ENCODE data around the gene CCDC3.
"Not testable (repeated sequence)": the region's sequence is repeated elsewhere in the genome, so short reads cannot be mapped to it uniquely, and the experiment has no call there.

The CCDC3 gene

DNA sequence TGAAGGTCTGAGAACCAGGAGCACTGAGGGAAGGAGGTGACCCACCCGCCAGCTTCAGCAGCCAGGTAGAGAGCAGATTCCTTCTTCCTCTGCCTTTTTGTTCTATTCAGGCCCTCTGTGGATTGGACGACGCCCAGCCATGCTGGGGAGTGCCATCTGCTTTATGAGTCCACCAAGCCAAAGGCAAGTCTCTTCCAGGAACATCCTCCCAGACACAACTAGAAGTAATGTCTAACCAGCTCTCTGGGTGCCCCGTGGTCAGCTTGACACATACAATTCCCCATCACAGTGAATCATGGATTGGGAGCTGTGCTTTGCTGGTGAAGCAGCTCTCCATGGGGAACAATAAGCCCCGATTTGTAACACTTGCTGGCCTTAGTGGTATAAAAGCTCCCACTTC is 125.2 kb downstream of the CCDC3 start:
- no peak for DNase-seq

DNA sequence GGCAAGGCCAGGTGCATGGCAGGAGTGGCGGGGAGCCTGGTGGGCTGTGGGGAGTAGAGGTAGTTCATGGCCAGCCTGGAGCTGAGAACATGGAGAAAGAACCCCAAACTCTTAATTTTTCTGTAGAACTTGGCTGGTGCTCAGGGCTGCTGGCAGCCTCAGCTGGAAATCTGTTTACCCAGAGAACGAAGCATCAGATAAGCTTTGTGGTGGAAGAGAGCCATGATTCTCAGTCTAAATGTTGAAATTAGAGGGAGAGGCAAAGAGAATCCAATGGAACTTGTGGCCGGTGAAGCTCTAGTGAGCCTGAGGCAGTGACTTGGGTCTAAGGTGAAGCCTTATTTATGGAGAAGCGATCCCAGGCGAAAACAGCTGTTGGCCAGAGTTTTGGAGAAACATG is 126.4 kb downstream of the CCDC3 start:
- no peak for DNase-seq

DNA sequence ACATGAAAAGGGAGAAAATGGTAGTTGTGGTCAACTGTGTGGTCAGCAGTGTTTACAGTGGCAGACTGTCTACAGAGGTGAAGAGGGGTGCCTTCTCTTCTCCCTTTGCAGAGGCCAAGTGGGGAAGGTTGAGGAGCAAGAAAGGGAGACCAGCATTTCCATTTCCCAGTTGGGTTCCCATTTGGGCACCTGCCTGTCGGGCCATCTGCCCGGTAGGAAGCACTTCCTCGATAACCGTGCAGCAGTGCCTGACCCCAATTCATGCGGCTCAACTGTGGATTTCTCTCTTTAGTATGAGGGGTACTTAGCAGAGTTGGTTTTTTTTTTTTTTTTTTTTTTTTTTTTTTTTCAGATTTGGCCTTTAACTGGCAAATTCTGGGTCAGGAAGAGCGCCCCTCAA is 127.0 kb downstream of the CCDC3 start:
- DNase-seq, result no peak

DNA sequence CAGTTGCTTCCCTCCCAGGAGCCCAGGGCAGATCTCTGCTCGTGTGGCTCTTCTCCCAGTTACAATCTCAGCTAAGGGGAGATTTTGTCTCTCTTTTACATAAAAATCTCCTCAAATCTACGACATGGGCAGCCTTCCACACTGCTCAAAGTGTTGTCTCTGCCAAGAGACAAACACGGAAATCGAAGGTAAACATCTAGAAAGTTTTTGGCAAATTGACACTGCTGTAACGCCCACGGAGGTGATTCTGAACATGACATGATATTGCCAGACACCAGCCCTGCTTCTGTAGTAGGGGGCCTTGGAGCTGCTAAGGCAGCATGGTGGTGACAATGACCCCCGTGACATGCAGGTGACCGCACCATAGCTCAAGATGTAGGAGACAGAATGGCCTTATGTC is 128.3 kb downstream of the CCDC3 start:
- DNase-seq, result no peak

DNA sequence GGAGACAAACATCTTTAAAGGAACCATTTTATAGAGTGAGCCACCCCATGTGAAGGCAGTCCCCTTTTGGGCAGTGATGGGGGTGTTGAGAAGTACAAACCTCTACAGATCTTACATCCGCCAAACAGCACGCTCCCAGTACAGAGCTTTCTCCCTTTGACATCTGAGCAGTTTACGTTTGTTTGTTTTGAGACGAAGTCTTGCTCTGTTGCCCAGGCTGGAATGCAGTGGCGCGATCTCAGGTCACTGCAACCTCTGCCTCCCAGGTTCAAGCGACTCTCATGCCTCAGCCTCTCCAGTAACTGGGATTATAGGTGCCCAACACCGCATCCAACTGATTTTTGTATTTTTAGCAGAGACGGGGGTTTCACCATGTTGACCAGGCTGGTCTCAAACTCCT is 128.9 kb downstream of the CCDC3 start:
- no peak for DNase-seq

DNA sequence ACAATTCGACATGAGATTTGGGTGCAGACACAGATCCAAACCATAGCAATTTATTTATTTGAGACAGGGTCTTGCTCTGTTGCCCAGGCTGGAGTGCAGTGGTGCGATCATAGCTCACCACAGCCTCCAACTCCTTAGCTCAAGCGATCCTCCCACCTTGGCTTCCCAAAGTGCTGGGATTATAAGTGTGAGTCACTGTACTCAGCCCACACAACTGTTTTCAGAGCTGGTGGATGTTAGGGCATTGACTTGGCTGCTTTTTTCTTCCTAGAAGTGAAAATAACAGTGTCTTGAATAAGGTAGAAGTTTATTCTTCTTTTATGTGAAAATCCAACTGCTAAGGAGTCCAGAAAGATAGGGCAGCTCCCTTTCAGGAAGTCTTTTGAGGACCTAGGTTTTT is 132.1 kb downstream of the CCDC3 start:
- no peak for DNase-seq

DNA sequence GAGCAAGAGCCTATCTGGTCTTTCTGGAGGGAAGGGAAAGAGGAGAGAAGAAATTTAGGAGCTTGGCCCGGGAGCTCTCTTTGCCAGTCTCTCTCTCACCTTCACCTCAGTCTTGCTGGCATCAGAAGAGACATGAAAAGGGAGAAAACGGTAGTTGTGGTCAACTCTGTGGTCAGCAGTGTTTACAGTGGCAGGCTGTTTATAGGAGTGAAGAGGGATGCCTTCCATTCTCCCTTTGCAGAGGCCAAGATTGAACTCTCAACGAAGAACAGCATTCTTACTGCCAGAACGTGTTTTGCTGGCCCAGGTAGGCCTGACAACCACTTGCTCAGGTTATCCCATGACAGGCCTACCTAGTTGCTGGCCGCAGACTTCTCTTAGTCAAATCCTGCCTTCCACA is 133.3 kb downstream of the CCDC3 start:
- no peak for DNase-seq

DNA sequence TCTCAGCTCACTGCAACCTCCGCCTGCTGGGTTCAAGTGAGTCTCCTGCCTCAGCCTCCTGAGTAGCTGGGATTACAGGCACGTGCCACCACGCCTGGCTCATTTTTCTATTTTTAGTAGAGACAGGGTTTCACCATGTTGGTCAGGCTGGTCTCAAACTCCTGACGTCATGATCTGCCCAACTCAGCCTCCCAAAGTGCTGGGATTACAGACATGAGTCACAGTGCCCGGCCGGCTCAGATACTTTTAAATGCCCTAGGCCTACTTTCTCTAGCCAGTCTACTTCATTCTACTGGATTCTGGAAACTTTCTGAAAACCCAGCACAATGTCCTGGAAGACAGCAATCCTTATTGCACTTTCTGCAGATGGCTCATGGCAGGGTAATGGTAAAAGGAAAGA is 136.0 kb downstream of the CCDC3 start:
- not testable (repeated sequence) for DNase-seq

DNA sequence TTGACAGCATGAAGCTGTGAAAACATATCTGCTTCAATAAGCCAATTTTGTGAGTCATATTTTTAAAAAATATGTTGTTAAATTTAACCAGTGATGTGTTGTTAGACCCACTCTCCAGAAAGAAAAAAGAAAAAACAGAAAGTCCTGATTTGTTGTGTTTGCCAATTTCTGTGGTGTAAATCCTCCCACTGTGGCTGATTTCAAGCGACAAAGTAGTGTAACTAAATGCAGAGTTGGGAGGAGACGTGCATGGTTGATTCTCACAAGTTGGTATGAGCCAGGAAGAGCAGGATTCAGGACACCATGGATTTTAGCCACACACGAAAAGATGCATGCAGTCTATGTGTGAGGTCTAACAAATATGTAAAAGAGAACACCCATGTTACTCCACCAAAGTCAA is 139.1 kb downstream of the CCDC3 start:
- no peak for DNase-seq

DNA sequence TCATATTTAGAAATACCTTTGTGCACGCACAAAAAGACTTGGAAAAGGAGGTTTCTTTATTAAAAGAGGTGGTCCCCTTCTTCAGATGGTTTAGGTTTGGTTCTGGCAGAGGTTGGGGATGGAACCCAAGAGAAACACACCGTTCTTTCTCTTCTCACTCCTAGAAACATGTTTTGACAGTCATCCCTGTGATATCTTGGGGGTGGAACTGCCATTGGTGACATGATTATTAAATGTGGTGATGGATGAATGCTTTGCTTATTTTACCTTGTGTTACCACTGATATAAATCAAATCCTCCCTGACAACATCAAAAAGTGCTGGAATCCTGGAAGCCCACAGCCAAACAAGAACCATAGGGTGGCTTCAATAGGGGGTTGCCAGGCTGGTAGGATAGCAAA is 146.5 kb downstream of the CCDC3 start:
- no peak for DNase-seq

DNA sequence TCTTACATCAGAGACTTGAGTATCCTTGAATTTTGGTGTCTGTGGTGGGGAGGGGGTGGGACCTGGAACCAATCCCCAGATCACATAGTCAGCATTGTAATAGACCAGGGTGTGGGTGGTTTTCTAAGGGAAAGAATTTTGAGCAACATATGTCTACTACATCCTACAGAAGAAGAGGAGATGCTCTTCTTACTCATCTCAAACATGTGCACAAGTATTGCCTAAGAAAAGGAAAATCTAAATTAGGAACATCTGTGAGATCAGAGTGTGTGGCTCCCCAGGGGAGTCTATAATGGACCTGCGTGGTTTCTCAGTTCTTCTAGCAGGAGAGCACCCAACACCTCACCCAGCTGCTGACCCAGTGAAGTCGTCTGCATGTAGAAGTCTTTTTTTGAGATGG is 148.8 kb downstream of the CCDC3 start:
- DNase-seq, result no peak

DNA sequence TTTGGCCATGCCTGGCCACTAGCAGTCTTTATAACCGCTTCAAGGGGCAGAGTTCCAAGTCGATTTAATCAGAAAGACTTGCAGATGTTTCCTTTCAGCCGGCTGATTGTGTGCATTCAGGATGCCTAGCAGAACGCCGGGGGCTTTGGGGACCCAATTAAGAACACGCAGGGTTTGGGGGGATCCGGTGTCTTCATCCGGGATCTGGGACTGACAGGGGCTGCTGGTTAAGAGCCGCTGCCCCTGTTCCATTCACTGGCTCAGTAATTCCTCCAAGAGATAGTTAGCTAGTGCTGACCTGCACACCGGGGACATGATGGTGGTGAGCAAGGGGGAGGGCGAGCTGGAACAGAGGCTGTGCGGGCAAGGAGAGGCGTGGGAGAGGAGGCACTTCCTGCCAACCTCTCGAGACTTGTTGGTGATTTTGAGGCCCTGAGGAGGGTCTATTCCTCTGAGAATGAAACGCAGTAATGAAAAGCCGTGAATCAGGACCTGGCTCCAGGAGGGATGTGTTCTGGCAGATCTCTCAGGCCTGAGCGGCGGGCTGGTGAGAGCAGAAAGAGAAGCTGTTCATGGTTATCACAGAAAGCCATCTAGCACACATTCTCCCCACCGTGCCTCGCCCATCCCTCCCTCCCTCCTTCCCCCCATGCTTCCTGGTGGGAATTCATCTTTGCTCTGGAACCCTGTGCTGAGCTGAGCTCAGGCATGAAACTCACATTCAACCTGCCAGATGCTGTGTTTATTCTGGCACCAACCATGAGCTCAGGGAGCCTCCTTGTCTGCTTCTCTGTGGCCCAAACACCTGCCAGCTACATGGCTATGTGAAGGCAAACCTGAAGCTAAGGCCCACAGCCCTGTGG is 152.0 kb downstream of the CCDC3 start:
- DNase-seq, result no peak

DNA sequence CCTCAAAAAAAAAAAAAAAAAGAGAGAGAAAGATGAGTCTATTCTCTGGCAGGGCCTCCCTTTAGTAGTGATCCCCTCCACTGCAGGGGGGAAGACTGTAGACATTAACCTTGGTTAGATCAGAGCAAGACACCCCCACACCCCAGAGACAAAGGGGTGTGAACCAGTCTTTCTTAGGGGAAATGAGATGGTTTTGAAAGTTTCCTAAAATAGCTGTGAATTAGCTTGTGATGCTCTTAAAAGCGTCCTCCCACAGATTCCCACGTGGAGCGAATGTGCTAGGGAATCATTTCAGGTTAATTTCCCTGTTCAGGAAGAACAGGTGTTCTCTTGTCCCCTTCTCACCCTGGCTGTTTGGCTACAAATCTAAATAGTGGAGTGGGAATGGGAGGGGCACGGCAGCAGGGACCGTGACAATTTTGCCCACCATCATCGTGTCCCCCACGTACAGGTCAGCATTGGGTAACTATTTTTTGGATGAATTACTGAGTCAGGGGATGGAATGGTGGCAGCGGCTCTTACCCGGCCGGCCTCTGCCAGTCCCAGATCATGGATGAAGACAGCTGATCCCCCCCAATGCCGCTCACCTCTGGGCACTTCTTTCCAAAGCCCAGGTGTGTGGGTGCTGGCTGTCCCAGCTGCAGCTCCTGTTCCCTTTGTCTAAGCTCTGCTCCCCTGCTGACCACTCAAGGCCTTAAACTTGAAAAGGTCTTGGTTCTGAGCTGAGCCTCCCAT is 152.9 kb downstream of the CCDC3 start:
- DNase-seq, result no peak

DNA sequence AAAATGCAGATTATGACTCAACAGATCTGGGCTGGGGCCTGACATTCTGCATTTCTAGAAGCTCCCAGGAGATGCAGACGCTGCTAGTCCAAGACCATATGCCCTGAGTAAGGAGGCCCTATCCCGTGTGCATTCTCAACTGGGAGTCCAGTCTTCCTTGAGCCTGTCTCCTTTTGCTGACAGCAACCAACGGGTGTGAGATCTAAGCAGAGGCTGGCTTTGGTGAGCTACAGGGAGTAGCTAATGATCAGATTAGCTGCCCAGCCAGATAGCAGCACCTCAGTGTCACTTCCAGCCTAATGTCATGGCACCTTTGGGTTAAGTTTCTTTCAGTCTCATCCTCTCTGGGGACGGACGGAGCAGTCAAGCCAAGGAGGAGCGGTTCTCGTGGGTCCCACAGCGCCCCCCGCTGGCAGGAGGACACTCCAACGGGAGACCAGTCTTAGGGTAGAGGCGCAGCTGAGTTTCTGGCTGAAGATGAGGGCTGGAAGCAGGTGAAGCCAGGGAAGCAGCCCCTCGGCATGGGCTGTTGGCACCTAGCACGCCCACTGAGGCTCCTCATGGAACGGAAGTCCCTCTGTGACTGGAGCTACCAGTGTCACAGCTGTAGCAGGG is 154.0 kb downstream of the CCDC3 start:
- DNase-seq, result no peak

DNA sequence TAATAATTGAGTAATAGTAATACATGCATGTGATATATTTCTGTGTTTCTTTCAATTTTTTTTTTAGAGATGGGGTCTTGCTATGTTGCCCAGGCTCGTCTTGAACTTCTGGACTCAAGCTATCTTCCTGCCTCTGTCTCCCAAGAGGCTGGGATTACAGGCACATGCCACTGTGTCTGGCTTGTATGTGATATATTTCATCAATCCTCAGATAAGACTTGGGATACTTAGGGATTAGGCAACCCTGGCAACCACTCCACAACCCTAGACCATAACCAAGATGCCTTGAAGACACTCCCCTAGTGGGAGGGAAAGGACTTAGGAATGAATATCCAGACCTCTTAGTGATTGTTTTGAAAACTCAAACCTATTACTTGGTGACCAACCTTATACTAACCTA is 154.8 kb downstream of the CCDC3 start:
- DNase-seq, result no peak
